Measurements from ENCODE around the gene GSG1L.

GSG1L gene

DNA sequence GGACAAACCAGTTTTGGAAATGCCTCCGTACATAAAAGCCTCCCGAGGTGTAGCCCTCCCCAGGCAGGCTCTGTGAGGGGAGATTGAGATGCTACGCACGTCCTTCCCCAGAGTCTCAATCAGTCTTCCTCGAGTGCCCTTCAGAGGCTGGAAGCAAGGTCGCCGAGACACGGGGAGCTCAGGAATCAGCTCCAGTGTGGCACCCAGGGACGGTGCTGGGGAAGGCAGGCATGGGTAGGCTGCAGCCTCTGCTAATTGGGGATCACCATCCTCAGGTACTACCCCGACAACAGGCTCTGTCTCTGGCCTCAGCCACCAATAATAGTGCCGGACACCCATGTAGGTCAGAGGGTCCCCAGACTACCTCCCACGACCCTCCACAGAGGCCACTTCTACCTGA is 28.1 kb upstream of the GSG1L start:
- DNase-seq (ENCODE audit: low spot score): no peak

DNA sequence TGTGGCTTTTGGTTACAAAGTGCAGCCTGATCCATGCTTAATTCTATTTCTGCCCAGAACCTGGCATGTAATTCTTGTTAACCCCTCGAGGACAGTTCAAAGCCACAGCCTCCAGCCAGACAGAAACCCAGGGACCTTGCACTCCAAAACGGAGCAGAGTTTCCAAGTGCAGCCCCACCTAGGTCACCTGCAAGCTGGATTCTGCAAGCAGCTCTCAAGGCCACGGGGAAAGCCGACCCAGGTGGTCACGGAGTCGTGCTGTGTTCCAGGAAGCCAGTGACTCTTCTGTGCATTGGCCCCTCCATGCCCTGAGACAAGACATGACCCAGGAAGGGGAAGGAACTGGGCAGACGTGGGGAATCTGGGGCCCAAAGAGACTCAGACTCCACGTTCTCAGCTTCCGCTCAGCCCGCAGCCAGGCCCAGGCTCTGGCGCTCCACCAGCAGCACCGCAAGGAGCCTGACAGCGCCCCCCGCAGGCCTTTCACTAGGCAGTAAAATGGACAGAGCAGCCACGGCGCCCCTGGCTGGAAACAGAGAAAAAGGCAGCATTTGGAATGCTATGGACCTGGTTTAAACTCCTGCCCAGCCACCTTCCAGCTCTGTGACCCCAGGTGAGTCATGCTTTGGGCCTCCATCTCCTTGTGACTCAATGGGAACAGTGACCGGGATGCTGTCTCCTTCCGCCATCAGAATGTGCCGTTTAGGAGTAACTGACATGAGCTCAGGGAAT is 27.3 kb upstream of the GSG1L start:
- DNase-seq (ENCODE audit: low spot score): no peak

DNA sequence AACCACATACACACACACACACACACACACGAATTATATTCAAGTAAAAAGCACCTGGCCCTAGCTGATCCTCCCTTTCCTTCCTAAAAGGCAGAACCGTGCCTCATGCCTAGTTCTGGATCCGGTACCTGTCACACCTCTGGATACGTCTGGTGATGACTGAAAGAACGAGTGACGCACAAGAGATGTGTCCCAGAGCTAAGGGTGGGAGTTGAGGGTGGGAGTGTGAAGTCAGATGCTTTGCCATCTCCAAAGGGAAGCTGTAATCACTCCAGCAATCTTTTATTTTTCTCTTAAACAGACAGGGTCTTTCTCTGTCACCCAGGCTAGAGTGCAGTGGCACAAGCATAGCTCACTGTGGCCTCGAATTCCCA is 26.5 kb upstream of the GSG1L start:
- no peak for DNase-seq (ENCODE audit: low spot score)

GRCh38 chr16:28089205-28089991 is 25.9 kb upstream of the GSG1L start:
- DNase-seq (ENCODE audit: low spot score): no peak

GRCh38 chr16:28087675-28088300 is 24.3 kb upstream of the GSG1L start:
- DNase-seq (ENCODE audit: low spot score): no peak

GRCh38 chr16:28087140-28087660 is 23.7 kb upstream of the GSG1L start:
- no peak for DNase-seq (ENCODE audit: low spot score)

- no peak for DNase-seq (ENCODE audit: low spot score)
Measured at GRCh38 chr16:28086186-28087139, 22.9 kb upstream of the GSG1L start.

DNA sequence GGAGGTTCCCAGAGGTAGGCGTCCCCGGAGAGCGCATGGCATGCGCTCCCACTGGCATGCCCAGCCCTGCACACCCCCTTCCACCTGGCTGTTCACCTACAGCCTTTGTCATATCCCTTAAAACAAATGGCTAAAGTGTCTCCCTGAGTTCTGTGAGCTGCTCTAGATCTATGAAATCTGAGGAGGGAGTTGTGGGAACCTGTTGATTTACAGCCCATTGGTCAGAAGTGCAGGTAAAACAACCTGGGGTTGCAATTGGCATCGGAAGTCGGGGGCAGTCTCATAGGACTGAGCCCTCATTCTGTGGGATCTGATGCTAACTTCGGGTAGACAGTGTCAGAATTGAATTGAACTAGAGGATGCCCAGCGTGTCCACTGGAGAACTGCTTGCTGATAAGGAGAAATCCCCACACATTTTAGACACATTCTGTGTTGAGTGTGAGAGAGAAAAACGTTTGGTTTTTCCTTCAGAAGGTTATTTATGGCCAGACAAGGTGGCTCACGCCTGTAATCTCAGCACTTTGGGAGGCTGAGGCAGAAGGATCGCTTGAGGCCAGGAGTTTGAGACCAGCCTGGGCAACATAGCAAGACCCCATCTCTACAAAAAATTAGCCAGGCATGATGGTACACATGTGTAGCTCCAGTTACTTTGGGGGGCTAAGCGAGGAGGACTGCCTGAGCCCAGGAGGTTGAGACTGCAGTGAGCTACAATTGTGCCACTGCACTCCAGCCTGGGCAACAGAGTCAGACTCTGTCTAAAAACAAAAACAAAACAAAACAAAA is 22.1 kb upstream of the GSG1L start:
- DNase-seq (ENCODE audit: low spot score): no peak

- no peak for DNase-seq (ENCODE audit: low spot score)
Measured at GRCh38 chr16:28084209-28084608, 20.7 kb upstream of the GSG1L start.

- no peak for DNase-seq (ENCODE audit: low spot score)
Measured at GRCh38 chr16:28082624-28083023, 19.1 kb upstream of the GSG1L start.

- DNase-seq (ENCODE audit: low spot score): no peak
Measured at GRCh38 chr16:28081391-28081968, 18.0 kb upstream of the GSG1L start.

DNA sequence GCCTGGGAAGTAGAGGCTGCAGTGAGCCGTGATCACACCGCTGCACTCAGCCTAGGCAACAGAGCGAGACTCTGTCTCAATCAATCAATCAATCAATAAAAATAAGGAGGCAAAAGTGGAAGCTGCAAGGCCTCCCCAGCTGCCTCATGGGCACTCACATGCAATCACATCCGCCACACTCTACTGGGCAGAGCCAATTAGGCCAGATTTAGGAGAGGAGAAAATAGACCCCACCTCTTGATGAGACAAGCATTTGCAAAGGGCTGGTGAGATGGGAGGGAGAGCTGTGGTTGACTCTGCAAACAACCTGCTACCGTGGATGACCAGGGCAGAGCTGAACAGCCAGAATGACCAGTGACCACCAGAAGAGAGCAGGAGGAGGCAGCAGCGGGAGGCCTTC is 14.7 kb upstream of the GSG1L start:
- DNase-seq (ENCODE audit: low spot score): no peak

- no peak for DNase-seq (ENCODE audit: low spot score)
Measured at GRCh38 chr16:28073836-28074235, 10.3 kb upstream of the GSG1L start.

DNA sequence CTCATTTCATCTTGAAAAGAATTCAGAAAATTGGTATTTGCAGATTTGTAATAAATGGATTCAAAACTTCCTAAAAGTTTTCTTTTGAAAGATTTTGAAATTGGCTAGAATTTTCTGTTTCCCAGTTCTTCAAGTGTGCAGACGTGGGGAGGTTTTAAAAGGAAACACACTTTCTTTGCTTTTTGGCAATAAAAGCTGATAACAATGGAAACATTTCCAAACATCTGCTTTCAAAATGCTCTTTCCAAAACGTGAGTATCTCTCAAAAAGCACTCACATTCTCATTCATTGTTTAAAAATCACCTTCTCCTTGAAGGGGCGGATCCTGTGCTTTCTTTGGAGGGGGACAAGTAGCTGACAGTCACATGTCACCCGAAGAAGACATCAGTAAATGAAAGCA is 8.6 kb upstream of the GSG1L start:
- DNase-seq (ENCODE audit: low spot score): no peak

GRCh38 chr16:28069971-28070794 is 6.7 kb upstream of the GSG1L start:
- no peak for DNase-seq (ENCODE audit: low spot score)

- no peak for DNase-seq (ENCODE audit: low spot score)
Measured at GRCh38 chr16:28068976-28069375, 5.5 kb upstream of the GSG1L start.

GRCh38 chr16:28067604-28068379 is 4.3 kb upstream of the GSG1L start:
- DNase-seq (ENCODE audit: low spot score): no peak

DNA sequence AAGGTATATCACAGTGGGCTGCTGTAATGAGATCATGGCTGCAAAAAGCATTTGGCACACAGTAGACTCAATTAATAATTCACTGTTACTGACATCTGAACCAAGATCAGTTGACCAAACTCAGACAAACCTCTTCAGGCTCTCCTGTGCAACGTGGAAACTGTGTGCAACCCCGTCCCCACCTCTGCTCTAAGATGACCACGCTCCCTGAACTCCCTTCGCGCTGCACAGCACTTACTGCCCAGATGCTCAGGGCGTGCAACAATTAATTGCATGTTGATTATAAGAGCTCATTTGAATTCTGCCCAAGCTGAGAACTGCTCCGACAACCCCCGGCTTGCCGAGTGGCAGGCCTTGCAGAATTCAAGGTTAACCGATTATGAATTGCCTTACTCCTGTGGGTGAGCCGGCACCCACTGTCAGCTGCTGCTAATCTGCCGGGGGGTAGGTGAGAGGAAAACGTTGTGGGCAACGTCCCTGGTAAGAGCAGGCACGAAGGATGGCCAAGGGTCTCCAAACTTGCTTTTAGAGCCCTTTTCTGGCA is 1.3 kb upstream of the GSG1L start:
- DNase-seq (ENCODE audit: low spot score): no peak

DNA sequence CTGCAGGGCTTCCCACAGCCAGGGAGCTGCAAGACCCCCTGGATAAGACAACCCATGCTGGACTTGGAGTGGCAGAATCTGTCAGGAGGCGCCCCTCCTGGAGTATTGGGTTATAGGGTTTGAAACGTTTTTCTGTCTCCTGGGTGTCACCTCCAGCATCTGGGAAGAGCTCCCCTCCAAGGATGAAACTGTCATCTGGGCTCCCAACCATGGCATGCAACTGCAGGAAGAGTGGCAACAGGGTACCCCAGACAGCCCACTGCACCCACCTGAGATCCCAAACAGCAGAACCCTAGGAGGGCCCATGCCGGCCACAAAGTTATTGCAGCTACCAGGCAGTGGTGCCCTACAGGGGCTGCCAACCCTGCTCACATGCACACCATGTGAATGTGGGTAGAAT is 636 bp upstream of the GSG1L start:
- DNase-seq (ENCODE audit: low spot score): no peak
